GM21576 (cell line): ENCODE data around the gene SLC4A1AP.

Source experiments
- ATAC-seq: cut with Tn5 transposase; IDR thresholded peaks from one replicate; pipeline ENCODE4 v1.9.1; 2021; ENCODE audit warnings: mild to moderate bottlenecking, moderate library complexity; ENCODE audit not compliant: unreplicated experiment

SLC4A1AP gene

GRCh38 chr2:27716301-27717069, 52.8 kb downstream of the SLC4A1AP start:
- no peak for ATAC-seq

DNA sequence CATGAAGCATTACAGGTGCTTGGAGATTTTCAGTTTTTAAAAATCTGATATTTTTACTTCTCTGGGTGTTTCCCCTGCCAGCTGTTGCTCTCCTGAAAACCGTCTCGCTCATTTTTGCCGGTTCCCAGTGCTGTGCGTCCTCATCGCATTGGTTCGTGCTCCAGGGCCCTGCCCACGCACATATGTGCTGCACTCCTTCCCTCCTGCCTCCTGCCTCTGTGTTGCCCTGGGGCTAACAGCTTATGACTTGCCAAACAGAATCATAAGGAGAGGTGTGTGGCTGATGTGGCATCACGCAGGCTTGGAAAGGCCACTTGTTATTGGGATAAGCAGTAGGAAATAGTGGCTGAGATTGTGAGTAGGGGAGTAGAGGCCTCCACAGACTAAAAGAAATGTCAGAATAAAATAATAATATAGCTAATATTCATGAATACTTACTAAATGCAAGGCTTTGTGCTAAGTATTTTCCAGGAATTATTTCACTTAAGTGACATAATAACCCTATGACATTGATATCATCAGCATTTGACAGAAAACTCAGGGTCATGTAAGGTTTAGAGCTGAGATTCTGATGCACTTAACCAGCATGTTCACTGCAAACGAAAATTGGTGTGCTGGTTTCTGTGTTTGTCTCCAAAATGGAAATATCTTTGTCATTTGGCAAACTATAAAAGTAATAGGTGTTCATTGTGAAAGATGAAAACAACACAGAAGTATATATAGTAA, 53.5 kb downstream of the SLC4A1AP start:
- ATAC-seq: no peak

DNA sequence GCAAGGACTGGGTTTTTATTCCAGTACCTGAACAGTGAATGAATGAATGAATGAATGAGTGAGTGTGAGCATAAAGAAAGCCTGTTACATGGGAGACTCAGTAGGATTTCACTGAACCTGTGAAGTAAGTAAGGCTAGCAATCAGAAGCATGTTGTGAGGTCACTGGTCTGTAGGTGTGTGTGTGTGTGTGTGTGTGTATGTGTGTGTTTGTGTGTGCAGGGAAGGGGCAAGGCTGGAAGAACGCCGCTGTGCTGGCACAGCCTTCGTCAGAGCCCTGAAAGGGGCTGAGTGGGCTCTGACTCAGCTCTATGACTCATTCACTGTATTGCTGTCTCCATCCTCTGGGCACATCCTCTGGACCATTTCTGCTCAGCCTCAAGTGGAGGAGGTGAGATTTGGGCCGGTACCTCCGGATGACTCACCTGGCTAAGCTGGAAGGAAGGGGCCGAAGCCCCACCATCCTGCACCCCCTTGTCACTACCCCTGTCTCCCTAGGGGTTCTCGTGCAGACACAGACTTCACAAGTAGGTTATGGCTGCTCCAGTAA, 56.4 kb downstream of the SLC4A1AP start:
- no peak for ATAC-seq

DNA sequence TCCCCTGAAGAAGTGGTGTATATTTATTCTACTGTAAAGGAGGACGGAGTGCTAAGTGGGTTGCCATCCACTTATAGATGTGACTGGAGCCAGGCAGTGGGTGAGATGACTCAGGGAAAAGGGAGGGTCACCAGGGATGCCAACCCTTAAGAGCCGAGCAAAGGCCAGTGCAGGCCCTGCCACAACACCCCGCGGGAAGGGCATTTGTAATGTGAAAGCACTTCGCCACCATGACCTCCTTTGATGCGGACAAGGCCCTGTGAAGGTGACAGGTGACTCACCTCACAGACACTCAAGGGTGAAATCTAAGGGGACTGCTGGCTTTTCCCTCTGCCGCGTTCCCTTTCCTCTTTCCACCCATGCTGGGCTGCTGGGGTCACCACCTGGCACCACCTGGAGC, 57.6 kb downstream of the SLC4A1AP start:
- no peak for ATAC-seq

DNA sequence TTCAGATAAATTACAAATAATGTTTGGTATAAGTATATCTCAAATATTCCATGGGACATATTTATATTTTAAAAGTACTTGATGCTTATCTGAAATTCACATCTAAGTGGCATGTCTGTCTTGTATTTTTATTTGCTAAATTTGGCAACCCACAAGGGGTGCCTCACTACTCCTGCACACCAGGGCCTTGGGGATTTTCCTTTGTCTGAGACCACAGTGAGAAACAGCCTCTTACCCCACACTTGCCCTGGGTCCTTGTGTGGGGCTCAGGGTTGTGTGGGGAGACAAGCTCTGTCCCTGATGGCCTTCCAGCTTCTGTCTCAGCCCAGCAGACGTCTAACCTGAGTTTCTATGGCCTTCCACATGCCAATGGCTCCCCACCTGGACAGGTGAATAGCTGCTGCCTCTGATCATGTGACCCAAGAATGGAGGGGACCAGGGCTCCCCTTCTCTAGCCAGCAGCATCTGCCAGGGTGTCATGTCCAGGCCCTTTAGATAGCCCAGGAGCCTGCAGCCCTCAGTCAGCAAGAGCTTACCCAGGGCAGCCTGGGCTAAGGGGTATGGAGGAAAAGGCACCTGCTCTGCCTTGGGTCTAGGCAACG, 58.3 kb downstream of the SLC4A1AP start:
- ATAC-seq: no peak

DNA sequence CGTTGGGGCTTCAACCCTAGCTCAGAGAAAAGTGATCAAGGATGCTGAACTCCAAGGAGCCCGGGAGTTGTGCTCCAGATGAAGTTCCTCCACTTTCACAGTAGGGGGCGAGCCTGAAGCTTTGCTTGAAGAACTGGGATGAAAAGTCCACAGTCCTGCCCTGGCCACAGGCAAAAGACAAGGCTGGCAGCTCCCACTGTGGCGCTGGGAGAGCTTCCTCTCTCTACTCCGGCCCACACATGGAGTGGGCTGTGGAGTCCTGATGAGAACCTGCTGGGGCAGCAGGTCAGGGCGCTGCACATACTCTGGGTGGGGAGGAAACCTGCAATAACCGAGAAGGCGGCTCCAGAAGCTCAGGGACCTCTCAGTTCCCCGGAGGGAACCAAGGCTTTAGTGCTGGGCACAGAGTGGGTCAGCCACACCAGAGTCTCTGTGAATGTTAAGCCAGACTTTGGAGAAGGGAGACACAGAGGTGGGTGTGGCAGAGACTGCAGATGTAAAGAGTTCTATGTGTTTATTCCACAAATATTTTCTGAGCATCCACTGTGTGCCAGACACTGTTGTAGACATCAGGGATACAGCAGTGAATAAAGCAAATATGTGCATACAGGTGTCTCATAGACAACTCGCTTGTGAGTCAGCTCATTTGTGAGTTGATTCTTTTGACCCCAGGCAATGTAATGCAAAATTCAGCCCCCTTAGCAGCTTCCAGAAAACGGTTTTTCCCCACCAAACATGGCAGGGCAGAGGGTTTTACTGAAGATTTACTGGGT, 59.9 kb downstream of the SLC4A1AP start:
- no peak for ATAC-seq

GRCh38 chr2:27724191-27724590, 60.5 kb downstream of the SLC4A1AP start:
- ATAC-seq: no peak

GRCh38 chr2:27724905-27725701, 61.4 kb downstream of the SLC4A1AP start:
- ATAC-seq: no peak

DNA sequence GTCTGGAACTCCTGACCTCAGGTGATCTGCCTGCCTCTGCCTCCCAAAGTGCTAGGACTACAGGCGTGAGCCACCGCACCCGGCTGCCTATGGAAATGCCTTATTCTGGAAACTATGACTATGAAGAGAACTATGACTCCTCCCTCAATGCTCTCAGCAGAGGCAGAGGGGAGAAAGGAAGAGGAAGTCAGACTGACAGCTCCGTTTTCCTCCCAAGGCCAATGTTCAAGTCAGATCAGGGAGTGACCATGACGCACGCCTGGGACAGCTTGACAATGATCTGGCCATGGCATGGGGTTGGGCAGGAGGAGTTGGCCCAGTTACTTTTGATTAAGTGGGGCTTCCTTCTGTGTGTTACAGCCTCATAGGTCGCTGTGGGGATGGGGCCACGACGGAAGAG, 63.6 kb downstream of the SLC4A1AP start:
- ATAC-seq: no peak

- no peak for ATAC-seq
Observed at GRCh38 chr2:27728081-27728858, 64.6 kb downstream of the SLC4A1AP start.

DNA sequence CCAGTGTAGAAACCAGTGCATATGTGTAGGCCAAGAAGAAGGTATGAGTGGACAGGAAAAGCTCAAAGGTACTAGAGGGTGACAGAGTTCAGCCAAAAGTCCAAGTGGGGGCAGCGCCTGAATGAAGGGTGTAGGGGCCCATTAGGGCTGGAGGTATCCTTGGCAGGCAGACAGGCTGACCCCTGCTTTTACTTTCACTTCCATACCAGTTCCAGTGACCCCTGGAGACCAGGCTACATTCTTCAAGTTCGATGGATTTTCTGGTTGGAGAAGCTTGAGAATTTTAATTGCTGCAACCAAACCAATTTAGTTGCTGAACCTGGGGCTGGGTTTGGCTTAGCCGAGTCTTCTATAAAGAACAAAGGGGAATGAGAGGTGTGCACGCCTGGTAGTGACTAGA, 65.5 kb downstream of the SLC4A1AP start:
- no peak for ATAC-seq

- no peak for ATAC-seq
Observed at GRCh38 chr2:27729614-27730013, 65.9 kb downstream of the SLC4A1AP start.

DNA sequence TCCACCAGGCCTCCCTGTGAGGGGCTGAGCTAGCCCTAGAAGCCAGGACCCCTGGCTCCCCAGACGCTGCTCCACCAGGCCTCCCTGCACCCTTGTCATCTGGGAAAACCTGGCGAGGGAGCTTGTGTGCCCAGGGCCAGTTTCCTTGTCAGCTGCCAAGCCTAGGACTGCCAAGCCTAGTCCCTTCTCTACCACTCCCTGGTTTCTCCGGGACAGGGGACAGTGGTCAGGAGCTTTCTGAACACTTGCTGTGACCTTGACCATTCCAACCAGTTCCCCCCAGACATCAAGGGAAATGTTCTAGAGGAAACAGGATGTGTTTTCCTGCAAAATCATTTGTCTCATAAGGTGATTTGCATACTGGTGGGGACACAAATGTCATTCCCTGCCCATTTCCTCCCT, 66.6 kb downstream of the SLC4A1AP start:
- no peak for ATAC-seq

- no peak for ATAC-seq
Observed at GRCh38 chr2:27730980-27731691, 67.4 kb downstream of the SLC4A1AP start.

GRCh38 chr2:27734305-27734704, 70.6 kb downstream of the SLC4A1AP start:
- no peak for ATAC-seq

DNA sequence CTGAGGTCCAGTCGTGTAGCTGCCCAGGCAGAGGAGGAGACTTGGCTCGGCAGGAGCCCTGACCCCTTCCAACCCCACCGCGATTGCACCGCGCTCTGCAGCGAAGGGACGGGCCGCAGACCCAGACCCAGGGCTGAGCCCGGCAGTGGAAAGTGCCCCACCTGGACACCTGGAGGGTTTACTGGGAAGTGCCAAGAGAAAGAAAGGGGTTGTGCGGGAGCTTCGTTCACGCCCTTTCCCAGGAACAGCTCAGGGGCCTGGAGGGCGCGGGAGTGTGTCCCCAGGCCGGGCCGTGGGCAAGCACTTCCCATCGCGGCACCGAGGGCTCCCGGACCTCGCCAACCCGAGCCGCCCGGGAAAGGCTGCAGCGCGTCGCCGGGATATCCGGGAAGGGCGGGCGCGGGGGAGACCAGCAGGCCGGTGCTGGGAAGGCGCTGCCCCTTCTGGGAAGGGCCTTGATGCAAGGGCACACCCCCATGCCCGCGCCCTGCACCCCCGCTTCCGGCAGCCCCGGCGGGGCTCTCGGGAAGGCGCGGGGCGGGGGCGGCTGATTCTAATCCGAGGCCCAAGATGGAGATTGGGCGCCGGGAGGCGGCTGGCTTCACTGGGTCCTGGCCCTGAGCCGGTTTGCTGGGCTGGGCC, 71.7 kb downstream of the SLC4A1AP start:
- ATAC-seq: no peak

GRCh38 chr2:27736031-27736889, 72.6 kb downstream of the SLC4A1AP start:
- no peak for ATAC-seq

DNA sequence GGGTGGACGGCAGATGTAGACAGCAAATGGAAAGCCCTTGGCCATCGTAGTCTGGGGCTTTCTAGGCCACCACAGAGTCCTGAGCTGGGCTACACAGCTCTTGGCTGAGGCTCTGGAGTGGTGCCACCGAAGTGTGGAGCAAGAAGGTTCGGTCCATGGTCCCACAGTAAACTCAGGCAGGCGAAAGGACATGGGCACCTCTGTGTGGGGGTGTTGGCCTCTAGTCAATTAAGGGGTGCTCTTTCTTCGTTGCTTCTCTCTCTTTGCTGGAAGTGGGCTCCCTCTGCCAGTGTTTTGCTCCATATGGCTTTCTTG, 73.2 kb downstream of the SLC4A1AP start:
- ATAC-seq: no peak
